OCI-LY7 (cell line): ENCODE data around the gene TMEM273. TPM values are rescaled to one million over a fixed set of nuclear protein-coding genes. Genes with fewer than 3 reads are reported as not detected.

Experiments
- BruUV-seq: library from RNA; stranded (reverse); fragments of 400-500 nt; replicated peaks from 2 replicates; lab custom pipeline; 2021; lab: Mats Ljungman, UMichigan
- CTCF ChIA-PET: fragments of 300-600 bp; sonication (Branson Sonifier 250); formaldehyde crosslinking; loops from one replicate; lab custom pipeline; 2022; ENCODE audit warnings: antibody characterized with exemption; ENCODE audit not compliant: unreplicated experiment; lab: Charles Lee
- POLR2A ChIA-PET: fragments of 300-600 bp; sonication (Branson Sonifier 250); formaldehyde crosslinking; loops from one replicate; lab custom pipeline; 2022; ENCODE audit warnings: antibody characterized with exemption; lab: Charles Lee
- DNase-seq: peaks from one replicate; pipeline ENCODE4 v3.0.0-alpha.2; 2015; ENCODE audit warnings: low spot score
- H2AFZ ChIP-seq: fragments of 200-600 bp; sonication (generic), shearing (Covaris generic); 2 replicates; pipeline ENCODE4 v1.6.1; 2014; ENCODE audit warnings: mild to moderate bottlenecking, antibody characterized with exemption, low read length, moderate library complexity
- H3K27ac ChIP-seq: fragments of 200-600 bp; sonication (generic); 2 replicates; pipeline ENCODE4 v1.5.1; 2014; ENCODE audit warnings: mixed run types, low read depth, mild to moderate bottlenecking, moderate library complexity, low read length, inconsistent platforms; ENCODE audit not compliant: poor library complexity, severe bottlenecking
- H3K36me3 ChIP-seq: fragments of 200-600 bp; sonication (generic); 2 replicates; pipeline ENCODE4 v1.6.1; 2014; ENCODE audit warnings: mild to moderate bottlenecking, antibody characterized with exemption, low read length, moderate library complexity, mixed read lengths; ENCODE audit not compliant: insufficient read depth
- H3K4me1 ChIP-seq: fragments of 200-600 bp; sonication (generic); 2 replicates; pipeline ENCODE4 v1.5.1; 2014; ENCODE audit warnings: mild to moderate bottlenecking, low read length; ENCODE audit not compliant: insufficient read depth, poor library complexity, severe bottlenecking
- H3K4me2 ChIP-seq: fragments of 200-600 bp; sonication (generic); 2 replicates; pipeline ENCODE4 v1.6.1; 2014; ENCODE audit warnings: mild to moderate bottlenecking, low read length
- H3K4me3 ChIP-seq: fragments of 200-600 bp; sonication (generic); 2 replicates; pipeline ENCODE4 v1.5.1; 2014; ENCODE audit warnings: mild to moderate bottlenecking, low read depth, low read length; ENCODE audit not compliant: poor library complexity, severe bottlenecking
- H3K79me2 ChIP-seq: fragments of 200-600 bp; sonication (generic); 2 replicates; pipeline ENCODE4 v1.6.1; 2016; ENCODE audit warnings: low read depth, mild to moderate bottlenecking, low read length, moderate library complexity, mixed read lengths; ENCODE audit not compliant: insufficient read depth
- H3K9me2 ChIP-seq: fragments of 200-600 bp; sonication (generic); 2 replicates; pipeline ENCODE4 v1.6.1; 2016; ENCODE audit warnings: mild to moderate bottlenecking, low read length, mixed read lengths; ENCODE audit not compliant: insufficient read depth
- H3K9me3 ChIP-seq: fragments of 200-600 bp; sonication (generic); 2 replicates; pipeline ENCODE4 v1.6.1; 2014; ENCODE audit warnings: mild to moderate bottlenecking, mixed run types, low read length, mixed read lengths
- H4K20me1 ChIP-seq: fragments of 200-600 bp; sonication (generic); 2 replicates; pipeline ENCODE4 v1.6.1; 2014; ENCODE audit warnings: mild to moderate bottlenecking, antibody characterized with exemption, low read length, moderate library complexity, mixed read lengths; ENCODE audit not compliant: insufficient read depth
- EZH2phosphoT487 ChIP-seq: fragments of 200-600 bp; sonication (generic); IDR thresholded peaks from 2 replicates; pipeline ENCODE4 v1.6.1; 2018; ENCODE audit warnings: low read depth, borderline replicate concordance, mild to moderate bottlenecking, mixed run types, antibody characterized with exemption, low read length, moderate library complexity, mixed read lengths
- intact Hi-C: fragments of 100-400 bp; cut with micrococcal nuclease; formaldehyde crosslinking; loops from one replicate; pipeline ENCODE4 v1.10.0; 2022; ENCODE audit not compliant: unreplicated experiment
- total RNA-seq, 2 experiments: library from RNA; depleted of rRNA in 1 of 2; stranded (reverse); fragments of >200 nt in 1 of 2; shearing (Covaris generic) in 1 of 2; gene quantifications; 2 replicates each; pipeline ENCODE4 v1.2.3, GENCODE V29; 2014 to 2022
- TF ChIP-seq, protein P1 (sequence below): fragments of 200-600 bp; sonication (generic); conservative IDR thresholded peaks from 2 replicates; pipeline ENCODE4 v1.5.1; 2014; ENCODE audit warnings: mild to moderate bottlenecking, antibody characterized with exemption, low read length, moderate library complexity, mixed read lengths

TMEM273 gene
- total RNA-seq, 2 experiments from 2014 or later: 0.82 to 1.8 TPM

DNA sequence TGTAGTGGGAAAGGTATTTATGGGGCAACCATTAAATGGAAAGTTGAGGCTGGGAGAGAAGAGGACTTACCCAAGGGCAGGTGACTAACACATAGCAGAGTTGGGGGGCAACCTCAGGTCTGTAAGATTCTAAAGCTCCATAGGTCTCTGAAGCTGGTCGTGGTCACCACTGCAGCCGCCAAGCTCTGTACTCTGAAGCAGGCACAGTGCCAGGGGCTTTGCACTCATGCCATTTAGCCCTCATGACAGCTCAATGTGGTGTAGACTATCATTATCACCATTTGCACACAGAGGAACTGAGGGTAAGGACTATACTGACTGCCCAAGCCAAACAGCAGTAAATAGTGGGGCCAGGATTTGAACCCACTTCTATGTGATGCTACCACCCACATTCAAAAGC is 32.5 kb upstream of the TMEM273 start:
- DNase-seq: no peak
- Histone ChIP-seq H3K79me2 (no peaks in the 10 kb centered on the region), H3K4me1 (no peaks in the 10 kb centered on the region), H2AFZ (no peak overlapping the region), H3K4me2 (no peak overlapping the region), H3K36me3 (no peaks in the 10 kb centered on the region), H4K20me1 (no peaks in the 10 kb centered on the region), H3K9me2 (no peaks in the 10 kb centered on the region), H3K4me3 (no peak overlapping the region), H3K9me3 (no peaks in the 10 kb centered on the region), H3K27ac (no peak overlapping the region)
- intact Hi-C loops: no loop called here
- ChIA-PET POLR2A (interaction anchor here (1.1 kb wide), 1 partner anchor 595 kb away, joined by 3 read pairs; no protein-coding TSS in a partner anchor), CTCF (no interaction called here)
- no TSS peak for BruUV-seq
- TF ChIP-seq, protein P1, sequence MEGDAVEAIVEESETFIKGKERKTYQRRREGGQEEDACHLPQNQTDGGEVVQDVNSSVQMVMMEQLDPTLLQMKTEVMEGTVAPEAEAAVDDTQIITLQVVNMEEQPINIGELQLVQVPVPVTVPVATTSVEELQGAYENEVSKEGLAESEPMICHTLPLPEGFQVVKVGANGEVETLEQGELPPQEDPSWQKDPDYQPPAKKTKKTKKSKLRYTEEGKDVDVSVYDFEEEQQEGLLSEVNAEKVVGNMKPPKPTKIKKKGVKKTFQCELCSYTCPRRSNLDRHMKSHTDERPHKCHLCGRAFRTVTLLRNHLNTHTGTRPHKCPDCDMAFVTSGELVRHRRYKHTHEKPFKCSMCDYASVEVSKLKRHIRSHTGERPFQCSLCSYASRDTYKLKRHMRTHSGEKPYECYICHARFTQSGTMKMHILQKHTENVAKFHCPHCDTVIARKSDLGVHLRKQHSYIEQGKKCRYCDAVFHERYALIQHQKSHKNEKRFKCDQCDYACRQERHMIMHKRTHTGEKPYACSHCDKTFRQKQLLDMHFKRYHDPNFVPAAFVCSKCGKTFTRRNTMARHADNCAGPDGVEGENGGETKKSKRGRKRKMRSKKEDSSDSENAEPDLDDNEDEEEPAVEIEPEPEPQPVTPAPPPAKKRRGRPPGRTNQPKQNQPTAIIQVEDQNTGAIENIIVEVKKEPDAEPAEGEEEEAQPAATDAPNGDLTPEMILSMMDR: no peak
- no peak for TF ChIP-seq EZH2phosphoT487

- intact Hi-C loops: no loop called here
- no TSS peak for BruUV-seq
- no peak overlapping the region for H3K4me2 ChIP-seq
- TF ChIP-seq, protein P1: no peak
- no peak for TF ChIP-seq EZH2phosphoT487
- H3K27ac ChIP-seq: no peak overlapping the region
- H3K4me3 ChIP-seq: no peak overlapping the region
- no peaks in the 10 kb centered on the region for H3K9me2 ChIP-seq
- no peak overlapping the region for H2AFZ ChIP-seq
- H3K4me1 ChIP-seq: no peaks in the 10 kb centered on the region
- ChIA-PET POLR2A (no interaction called here), CTCF (no interaction called here)
- no peaks in the 10 kb centered on the region for H3K9me3 ChIP-seq
- no peaks in the 10 kb centered on the region for H3K36me3 ChIP-seq
- H4K20me1 ChIP-seq: no peaks in the 10 kb centered on the region
- no peak for DNase-seq
- H3K79me2 ChIP-seq: no peaks in the 10 kb centered on the region
These were observed 31.8 kb upstream of the TMEM273 start for GRCh38 chr10:49220031-49220430.

DNA sequence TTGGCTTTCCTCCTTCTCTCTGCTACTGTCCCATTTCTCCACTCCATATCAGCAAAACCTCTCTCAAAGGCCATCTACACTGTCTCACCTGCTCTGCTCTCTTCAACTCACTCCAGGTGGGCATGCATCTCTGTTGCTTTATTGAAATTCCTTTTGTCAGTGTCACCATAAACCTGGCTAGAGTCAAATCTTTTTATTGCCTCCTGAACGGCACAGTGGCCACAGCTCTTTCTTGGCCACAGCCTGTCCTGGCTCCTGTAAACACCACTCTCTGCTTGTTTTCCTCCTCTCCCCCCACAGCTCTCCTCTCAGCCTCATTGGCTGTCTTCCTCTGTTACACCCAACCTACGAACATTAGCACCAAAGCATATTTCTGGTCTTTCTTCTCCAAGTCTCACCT is 31.1 kb upstream of the TMEM273 start:
- Histone ChIP-seq H3K79me2 (no peaks in the 10 kb centered on the region), H3K9me2 (no peaks in the 10 kb centered on the region), H2AFZ (no peak overlapping the region), H3K27ac (no peak overlapping the region), H3K9me3 (no peaks in the 10 kb centered on the region), H3K4me1 (no peaks in the 10 kb centered on the region), H3K4me3 (no peak overlapping the region), H4K20me1 (no peaks in the 10 kb centered on the region), H3K36me3 (no peaks in the 10 kb centered on the region), H3K4me2 (no peak overlapping the region)
- BruUV-seq: no TSS peak
- CTCF ChIA-PET: no interaction called here
- no peak for DNase-seq
- POLR2A ChIA-PET: interaction anchor here (0.6 kb wide), 1 partner anchor 9 kb away, joined by 3 read pairs; no protein-coding TSS in a partner anchor
- TF ChIP-seq, protein P1: no peak
- no peak for TF ChIP-seq EZH2phosphoT487
- intact Hi-C loops: no loop called here
